ENCODE measurements around the gene EPN1.

DNA sequence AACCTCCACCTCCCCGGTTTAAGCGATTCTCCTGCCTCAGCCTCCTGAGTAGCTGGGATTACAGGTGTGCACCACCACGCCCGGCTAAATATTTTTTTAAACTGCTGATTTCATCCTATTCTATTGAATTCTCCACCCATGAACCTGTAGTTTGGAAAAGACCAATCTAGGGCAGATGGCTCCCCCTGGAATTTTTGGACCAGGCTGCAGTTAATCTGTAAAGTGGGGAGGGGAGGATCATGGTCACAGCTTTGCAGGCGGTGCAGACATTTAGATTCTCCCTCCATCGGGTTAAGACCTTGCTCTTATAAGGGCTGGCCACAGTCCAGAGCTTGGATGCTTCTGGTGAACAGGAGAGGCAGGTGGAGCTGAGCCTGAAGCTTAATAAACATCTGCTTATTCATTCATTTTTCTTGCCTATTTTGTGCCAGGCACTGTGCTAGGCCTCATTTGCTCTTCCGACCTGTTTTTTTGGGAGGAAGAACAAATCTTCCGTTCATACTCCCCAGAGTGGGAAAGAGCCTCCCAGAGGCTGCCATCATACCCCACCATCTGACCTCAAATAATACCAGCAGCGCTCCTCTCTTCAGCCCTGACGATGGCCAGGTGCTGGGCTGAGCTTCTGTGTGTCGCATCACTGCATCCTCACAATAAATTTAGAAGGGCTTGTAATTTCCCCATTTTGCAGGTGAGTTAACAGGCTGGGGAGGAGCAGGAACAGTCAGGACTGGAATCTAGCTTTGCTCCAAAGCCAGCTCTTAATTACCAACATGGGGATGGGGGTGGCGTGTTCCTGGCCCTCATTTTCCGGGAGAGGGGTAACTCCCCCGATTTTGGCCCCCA is 27.9 kb upstream of the EPN1 start:
- TF ChIP-seq, protein P1, sequence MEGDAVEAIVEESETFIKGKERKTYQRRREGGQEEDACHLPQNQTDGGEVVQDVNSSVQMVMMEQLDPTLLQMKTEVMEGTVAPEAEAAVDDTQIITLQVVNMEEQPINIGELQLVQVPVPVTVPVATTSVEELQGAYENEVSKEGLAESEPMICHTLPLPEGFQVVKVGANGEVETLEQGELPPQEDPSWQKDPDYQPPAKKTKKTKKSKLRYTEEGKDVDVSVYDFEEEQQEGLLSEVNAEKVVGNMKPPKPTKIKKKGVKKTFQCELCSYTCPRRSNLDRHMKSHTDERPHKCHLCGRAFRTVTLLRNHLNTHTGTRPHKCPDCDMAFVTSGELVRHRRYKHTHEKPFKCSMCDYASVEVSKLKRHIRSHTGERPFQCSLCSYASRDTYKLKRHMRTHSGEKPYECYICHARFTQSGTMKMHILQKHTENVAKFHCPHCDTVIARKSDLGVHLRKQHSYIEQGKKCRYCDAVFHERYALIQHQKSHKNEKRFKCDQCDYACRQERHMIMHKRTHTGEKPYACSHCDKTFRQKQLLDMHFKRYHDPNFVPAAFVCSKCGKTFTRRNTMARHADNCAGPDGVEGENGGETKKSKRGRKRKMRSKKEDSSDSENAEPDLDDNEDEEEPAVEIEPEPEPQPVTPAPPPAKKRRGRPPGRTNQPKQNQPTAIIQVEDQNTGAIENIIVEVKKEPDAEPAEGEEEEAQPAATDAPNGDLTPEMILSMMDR (IDR thresholded peaks at IDR 0.05; ENCODE audit: low read length) = no peak
- TF ChIP-seq EZH2 (IDR thresholded peaks at IDR 0.05; ENCODE audit: borderline replicate concordance, low read length) = no peak

All from OCI-LY1 (cell line).